Kidney (tissue), 14 donors: Measurements from ENCODE around the gene DOCK10. TPM values are rescaled to one million over a fixed set of nuclear protein-coding genes. Genes with fewer than 3 reads are reported as not detected.

Experiments used
- DNase-seq, 5 donors: peaks; one replicate each; pipeline ENCODE4 v3.0.0-alpha.2; 2013 to 2020
- FAIRE-seq: peaks from 2 replicates; lab custom pipeline; 2012; peaks lifted over from hg19 to GRCh38; lab: Jason Lieb, UNC
- H3K27ac ChIP-seq, 2 donors: one replicate each; pipeline ENCODE4 v1.7.0; 2013; ENCODE audit warnings: low read depth in 2 of 2, low read length in 2 of 2, inconsistent platforms in 1 of 2
- H3K27me3 ChIP-seq: one replicate; pipeline ENCODE4 v1.7.1; 2013; ENCODE audit warnings: low read length, inconsistent platforms; ENCODE audit not compliant: control insufficient read depth, insufficient read depth
- H3K36me3 ChIP-seq, 3 donors: one replicate each; pipeline versions ENCODE4 v1.7.0 to v1.7.1; 2013; ENCODE audit warnings: low read length in 3 of 3, control low read depth in 1 of 3, inconsistent platforms in 1 of 3; ENCODE audit not compliant: insufficient read depth in 3 of 3, control insufficient read depth in 2 of 3
- H3K4me1 ChIP-seq, 3 donors: one replicate each; pipeline versions ENCODE4 v1.7.0 to v1.7.1; 2013; ENCODE audit warnings: low read length in 3 of 3, inconsistent platforms in 1 of 3, low read depth in 1 of 3; ENCODE audit not compliant: control insufficient read depth in 2 of 3, insufficient read depth in 2 of 3
- H3K4me3 ChIP-seq, 3 donors: one replicate each; pipeline versions ENCODE4 v1.7.0 to v1.8.1; 2013; ENCODE audit warnings: low read length in 3 of 3, control low read depth in 1 of 3, inconsistent platforms in 1 of 3
- H3K9ac ChIP-seq, 3 donors: one replicate each; pipeline versions ENCODE4 v1.7.0 to v1.7.1; 2013; ENCODE audit warnings: low read length in 3 of 3, control low read depth in 1 of 3, inconsistent platforms in 1 of 3
- H3K9me3 ChIP-seq, 3 donors: one replicate each; pipeline versions ENCODE4 v1.7.0 to v1.7.1; 2013; ENCODE audit warnings: low read length in 3 of 3, control low read depth in 1 of 3, inconsistent platforms in 1 of 3; ENCODE audit not compliant: control insufficient read depth in 2 of 3, insufficient read depth in 1 of 3
- intact Hi-C: fragments of 100-400 bp; cut with DNase I; formaldehyde crosslinking; loops from one replicate; pipeline ENCODE4 v1.11.1; 2022
- polyA plus RNA-seq: library from polyadenylated mRNA; stranded (reverse); fragments of 350-450 nt; fragmentation: Illumina TruSeq; extraction: RNeasy Lipid Tissue Mini Kit (QIAGEN cat#74804); gene quantifications from one replicate; pipeline ENCODE4 v1.2.3, GENCODE V29; 2014; ENCODE audit warnings: low read depth, low replicate concordance; ENCODE audit not compliant: insufficient read depth
- total RNA-seq: library from RNA; stranded (reverse); fragmentation: NEBNext Ultra II Directional; extraction: Animal tissue kit (Norgen Biotek cat#: 25700); gene quantifications from one replicate; pipeline ENCODE4 v1.2.1, GENCODE V29; 2021
- TF ChIP-seq, protein P1 (sequence below): IDR thresholded peaks from 3 replicates; pipeline ENCODE4 v1.5.1; 2012; ENCODE audit warnings: mild to moderate bottlenecking, moderate library complexity, borderline replicate concordance; ENCODE audit not compliant: insufficient read depth; ENCODE audit errors: extremely low read depth
- donor health status: control.
- donor health status: control.
- donor health status: control.
- donor health status: control.
- donor health status: control.
- donor health status: DM: yes; HTN: yes; CAD: no.
- donor health status: Normal renal cell carcinoma (clear cell type).

The DOCK10 gene
- total and polyA plus RNA-seq, 2 donors from 2014 or later: 2.1 to 33.8 TPM

DNA sequence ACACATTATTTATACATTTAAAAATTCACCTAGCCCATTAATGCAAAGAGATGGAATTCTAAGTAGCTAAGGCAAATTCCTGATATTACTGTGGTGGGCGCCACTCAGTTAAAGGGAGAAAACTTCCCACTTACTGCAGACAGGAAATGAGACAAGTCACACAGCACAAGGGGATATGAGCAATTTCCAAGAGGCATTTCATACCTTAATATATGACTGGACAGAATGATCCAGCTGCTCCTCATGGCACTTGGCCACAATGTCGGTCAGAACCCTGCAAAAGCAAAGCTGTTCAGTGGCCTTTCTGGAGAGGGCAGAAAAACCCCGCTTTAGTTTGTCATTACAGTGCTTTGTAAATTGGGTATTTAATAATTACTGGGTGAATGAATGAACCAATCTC, 204.7 kb downstream of the DOCK10 start:
- intact Hi-C loops: no loop called here
- FAIRE-seq: no peak

DNA sequence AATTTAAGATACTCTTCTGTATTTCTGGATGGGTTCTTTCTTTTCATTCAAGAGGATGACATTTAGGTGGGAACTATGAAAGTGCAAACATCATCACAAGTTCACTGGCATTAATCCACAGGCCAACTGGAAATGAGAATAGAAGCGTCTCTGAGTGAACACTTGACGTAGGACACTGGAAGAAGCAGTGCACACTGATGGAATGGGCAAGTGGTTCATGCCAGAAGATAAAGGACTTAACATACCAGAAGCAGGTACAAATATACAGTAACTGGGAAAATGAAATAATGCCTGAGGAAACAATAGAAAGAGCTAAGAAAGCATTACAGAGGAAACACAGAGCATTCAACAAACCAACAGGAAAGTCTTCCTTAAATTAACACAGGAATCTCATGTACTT, 205.2 kb downstream of the DOCK10 start:
- no peaks in the 10 kb centered on the region for H3K27me3 ChIP-seq
- no peaks in the 10 kb centered on the region for H3K9me3 ChIP-seq
- FAIRE-seq: no peak

More for the DNA sequence above, 204.7 kb downstream of the DOCK10 start:
- no peaks in the 10 kb centered on the region for H3K36me3 ChIP-seq
- H3K9me3 ChIP-seq: no peaks in the 10 kb centered on the region
- DNase-seq: peak in 2 of 5 donors; percentile 29 to 54
- TF ChIP-seq, protein P1, sequence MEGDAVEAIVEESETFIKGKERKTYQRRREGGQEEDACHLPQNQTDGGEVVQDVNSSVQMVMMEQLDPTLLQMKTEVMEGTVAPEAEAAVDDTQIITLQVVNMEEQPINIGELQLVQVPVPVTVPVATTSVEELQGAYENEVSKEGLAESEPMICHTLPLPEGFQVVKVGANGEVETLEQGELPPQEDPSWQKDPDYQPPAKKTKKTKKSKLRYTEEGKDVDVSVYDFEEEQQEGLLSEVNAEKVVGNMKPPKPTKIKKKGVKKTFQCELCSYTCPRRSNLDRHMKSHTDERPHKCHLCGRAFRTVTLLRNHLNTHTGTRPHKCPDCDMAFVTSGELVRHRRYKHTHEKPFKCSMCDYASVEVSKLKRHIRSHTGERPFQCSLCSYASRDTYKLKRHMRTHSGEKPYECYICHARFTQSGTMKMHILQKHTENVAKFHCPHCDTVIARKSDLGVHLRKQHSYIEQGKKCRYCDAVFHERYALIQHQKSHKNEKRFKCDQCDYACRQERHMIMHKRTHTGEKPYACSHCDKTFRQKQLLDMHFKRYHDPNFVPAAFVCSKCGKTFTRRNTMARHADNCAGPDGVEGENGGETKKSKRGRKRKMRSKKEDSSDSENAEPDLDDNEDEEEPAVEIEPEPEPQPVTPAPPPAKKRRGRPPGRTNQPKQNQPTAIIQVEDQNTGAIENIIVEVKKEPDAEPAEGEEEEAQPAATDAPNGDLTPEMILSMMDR: no peak
- H3K27ac ChIP-seq: no peak overlapping the region
- no peak overlapping the region for H3K4me3 ChIP-seq
- H3K27me3 ChIP-seq: no peaks in the 10 kb centered on the region
- no peak overlapping the region for H3K9ac ChIP-seq
- H3K4me1 ChIP-seq: no peaks in the 10 kb centered on the region

DNA sequence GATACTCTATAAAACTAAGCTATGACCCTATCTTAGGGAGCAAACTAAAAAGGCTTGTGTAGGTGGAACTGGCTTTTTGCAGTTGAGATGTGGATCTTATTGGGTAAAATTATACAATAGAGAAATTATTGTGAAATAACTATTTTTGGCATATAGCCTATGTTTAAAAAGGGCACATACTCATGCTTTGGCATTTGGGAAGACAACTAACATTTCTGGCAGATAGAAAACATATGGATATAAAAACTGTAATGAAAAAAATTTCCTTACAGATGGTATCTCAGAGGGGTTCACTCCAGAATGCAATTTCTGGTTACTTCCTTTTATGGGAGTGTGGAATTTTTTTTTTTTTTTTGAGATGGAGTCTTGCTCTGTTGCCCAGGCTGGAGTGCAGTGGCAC, 206.0 kb downstream of the DOCK10 start:
- TF ChIP-seq, protein P1: no peak
- Histone ChIP-seq H3K27ac (no peak overlapping the region), H3K4me3 (no peak overlapping the region), H3K36me3 (no peaks in the 10 kb centered on the region), H3K27me3 (no peaks in the 10 kb centered on the region), H3K9me3 (no peaks in the 10 kb centered on the region), H3K4me1 (no peaks in the 10 kb centered on the region), H3K9ac (no peak overlapping the region)
- intact Hi-C loops: no loop called here
- FAIRE-seq (no peak), DNase-seq (no peak)

More for the DNA sequence above, 205.2 kb downstream of the DOCK10 start:
- DNase-seq: no peak
- Histone ChIP-seq H3K27ac (no peak overlapping the region), H3K4me1 (no peaks in the 10 kb centered on the region), H3K4me3 (no peak overlapping the region), H3K36me3 (no peaks in the 10 kb centered on the region), H3K9ac (no peak overlapping the region)
- intact Hi-C loops: no loop called here
- TF ChIP-seq, protein P1: no peak

DNA sequence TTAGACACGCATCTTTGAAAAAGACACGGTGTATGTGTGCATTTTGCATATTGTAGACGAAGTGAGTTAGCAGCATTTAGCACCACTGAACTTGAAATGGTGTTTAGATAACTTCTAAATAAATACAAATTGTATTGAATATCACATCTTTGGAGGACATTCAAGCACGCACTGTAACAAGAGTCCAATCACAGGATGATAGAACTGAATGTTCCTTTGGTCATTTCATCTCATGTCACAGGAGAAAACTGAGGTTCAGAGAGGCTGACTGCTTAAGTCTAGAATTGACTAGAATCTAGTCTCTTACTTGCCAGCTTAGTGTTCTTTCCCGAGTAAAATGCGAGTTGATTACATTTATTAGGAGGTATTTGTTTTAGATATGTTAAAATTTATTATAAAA, 206.9 kb downstream of the DOCK10 start:
- intact Hi-C loops: no loop called here
- Histone ChIP-seq H3K27ac (no peak overlapping the region), H3K9ac (no peak overlapping the region), H3K27me3 (no peaks in the 10 kb centered on the region), H3K4me3 (no peak overlapping the region), H3K36me3 (no peaks in the 10 kb centered on the region), H3K4me1 (no peaks in the 10 kb centered on the region), H3K9me3 (no peaks in the 10 kb centered on the region)
- TF ChIP-seq, protein P1: no peak
- no peak for FAIRE-seq
- DNase-seq: no peak
